HEK293 (cell line): ENCODE measurements around the gene CUL3.

ENCODE experiments used
- CTCF ChIA-PET: fragments of 350-600 bp; formaldehyde crosslinking; extraction: SDS; loops from one replicate; lab custom pipeline; 2021; ENCODE audit warnings: antibody characterized with exemption; lab: Yijun Ruan, JAX
- POLR2A ChIA-PET: fragments of 300-600 bp; formaldehyde crosslinking; extraction: SDS; loops from one replicate; lab custom pipeline; 2020; ENCODE audit warnings: antibody characterized with exemption, inconsistent platforms; lab: Yijun Ruan, JAX
- H3K27ac ChIP-seq: fragments of 200-500 bp; sonication (Bioruptor generic); 2 replicates; pipeline ENCODE4 v1.5.1; 2014; ENCODE audit warnings: low read depth, low read length, control low read depth, inconsistent platforms; ENCODE audit errors: extremely low read depth
- H3K36me3 ChIP-seq, 2 experiments: fragments of 200-500 bp in 1 of 2; sonication (Bioruptor generic) in 1 of 2; 1 replicate in 1 of 2; 2 replicates in 1 of 2; pipeline ENCODE4 v1.5.1; 2014 to 2017; ENCODE audit warnings: inconsistent platforms in 2 of 2, low read length in 2 of 2; ENCODE audit not compliant: control insufficient read depth in 2 of 2, insufficient read depth in 1 of 2
- H3K4me1 ChIP-seq: fragments of 200-500 bp; sonication (Bioruptor generic); 2 replicates; pipeline ENCODE4 v1.5.1; 2014; ENCODE audit warnings: mild to moderate bottlenecking, low read length, inconsistent platforms; ENCODE audit not compliant: control insufficient read depth, insufficient read depth
- H3K4me3 ChIP-seq: 2 replicates; pipeline ENCODE4 v1.5.1; 2011; ENCODE audit warnings: low read depth, mild to moderate bottlenecking, control low read depth, low read length, moderate library complexity
- H3K9me3 ChIP-seq: fragments of 200-500 bp; sonication (Bioruptor generic); 2 replicates; pipeline ENCODE4 v1.5.1; 2014; ENCODE audit warnings: low read depth, low read length, inconsistent platforms; ENCODE audit not compliant: control insufficient read depth, insufficient read depth
- GLIS1 ChIP-seq: fragments of 450-650 bp; formaldehyde crosslinking; IDR thresholded peaks from 2 replicates; pipeline ENCODE4 v1.5.1; 2016; ENCODE audit warnings: missing biosample characterization, missing genetic modification characterization
- GLIS2 ChIP-seq: fragments of 450-650 bp; formaldehyde crosslinking; IDR thresholded peaks from 2 replicates; pipeline ENCODE4 v1.5.1; 2016; ENCODE audit warnings: missing biosample characterization, missing genetic modification characterization
- SP3 ChIP-seq: fragments of 450-650 bp; formaldehyde crosslinking; IDR thresholded peaks from 2 replicates; pipeline ENCODE4 v1.5.1; 2016; ENCODE audit warnings: missing biosample characterization, missing genetic modification characterization
- ZNF133 ChIP-seq: fragments of 450-650 bp; formaldehyde crosslinking; IDR thresholded peaks from 2 replicates; pipeline ENCODE4 v1.5.1; 2016; ENCODE audit warnings: missing biosample characterization, missing genetic modification characterization
- ZNF239 ChIP-seq: fragments of 450-650 bp; formaldehyde crosslinking; IDR thresholded peaks from 2 replicates; pipeline ENCODE4 v1.5.1; 2016; ENCODE audit warnings: missing biosample characterization, missing genetic modification characterization
- ZNF354C ChIP-seq: fragments of 450-650 bp; formaldehyde crosslinking; IDR thresholded peaks from 2 replicates; pipeline ENCODE4 v1.5.1; 2016; ENCODE audit warnings: missing biosample characterization, missing genetic modification characterization, low read depth, borderline replicate concordance
- ZNF426 ChIP-seq: fragments of 450-650 bp; formaldehyde crosslinking; IDR thresholded peaks from 2 replicates; pipeline ENCODE4 v1.5.1; 2017; ENCODE audit warnings: missing biosample characterization, missing genetic modification characterization, mild to moderate bottlenecking, inconsistent platforms, moderate library complexity
- ZNF544 ChIP-seq: fragments of 450-650 bp; formaldehyde crosslinking; IDR thresholded peaks from 2 replicates; pipeline ENCODE4 v1.5.0; 2017; ENCODE audit warnings: missing biosample characterization, missing genetic modification characterization
- ZNF660 ChIP-seq: fragments of 450-650 bp; IDR thresholded peaks from 2 replicates; pipeline ENCODE4 v1.5.1; 2018; ENCODE audit warnings: missing biosample characterization, mild to moderate bottlenecking, missing genetic modification characterization
- ZNF776 ChIP-seq: fragments of 450-650 bp; formaldehyde crosslinking; IDR thresholded peaks from 2 replicates; pipeline ENCODE4 v1.5.0; 2017; ENCODE audit warnings: missing biosample characterization, missing genetic modification characterization, borderline replicate concordance
- ZNF785 ChIP-seq: fragments of 450-650 bp; formaldehyde crosslinking; IDR thresholded peaks from 2 replicates; pipeline ENCODE4 v1.5.1; 2016; ENCODE audit warnings: missing biosample characterization, missing genetic modification characterization
- ZSCAN16 ChIP-seq: fragments of 450-650 bp; formaldehyde crosslinking; IDR thresholded peaks from 2 replicates; pipeline ENCODE4 v1.5.1; 2016; ENCODE audit warnings: missing biosample characterization, missing genetic modification characterization
- TF ChIP-seq, protein P1 (sequence below): fragments of 450-650 bp; formaldehyde crosslinking; IDR thresholded peaks from 2 replicates; pipeline ENCODE4 v1.5.1; 2017; ENCODE audit warnings: missing biosample characterization, missing genetic modification characterization
- TF ChIP-seq, protein P2 (sequence below): fragments of 450-650 bp; formaldehyde crosslinking; IDR thresholded peaks from 2 replicates; pipeline ENCODE4 v1.5.1; 2016; ENCODE audit warnings: missing biosample characterization, missing genetic modification characterization, low read depth
- TF ChIP-seq, protein P3 (sequence below): fragments of 450-650 bp; formaldehyde crosslinking; IDR thresholded peaks from 2 replicates; pipeline ENCODE4 v1.5.1; 2016; ENCODE audit warnings: missing biosample characterization, missing genetic modification characterization
- TF ChIP-seq, protein P4 (sequence below): fragments of 450-650 bp; formaldehyde crosslinking; IDR thresholded peaks from 2 replicates; pipeline ENCODE4 v1.5.1; 2016; ENCODE audit warnings: missing biosample characterization, missing genetic modification characterization

Gene CUL3

DNA sequence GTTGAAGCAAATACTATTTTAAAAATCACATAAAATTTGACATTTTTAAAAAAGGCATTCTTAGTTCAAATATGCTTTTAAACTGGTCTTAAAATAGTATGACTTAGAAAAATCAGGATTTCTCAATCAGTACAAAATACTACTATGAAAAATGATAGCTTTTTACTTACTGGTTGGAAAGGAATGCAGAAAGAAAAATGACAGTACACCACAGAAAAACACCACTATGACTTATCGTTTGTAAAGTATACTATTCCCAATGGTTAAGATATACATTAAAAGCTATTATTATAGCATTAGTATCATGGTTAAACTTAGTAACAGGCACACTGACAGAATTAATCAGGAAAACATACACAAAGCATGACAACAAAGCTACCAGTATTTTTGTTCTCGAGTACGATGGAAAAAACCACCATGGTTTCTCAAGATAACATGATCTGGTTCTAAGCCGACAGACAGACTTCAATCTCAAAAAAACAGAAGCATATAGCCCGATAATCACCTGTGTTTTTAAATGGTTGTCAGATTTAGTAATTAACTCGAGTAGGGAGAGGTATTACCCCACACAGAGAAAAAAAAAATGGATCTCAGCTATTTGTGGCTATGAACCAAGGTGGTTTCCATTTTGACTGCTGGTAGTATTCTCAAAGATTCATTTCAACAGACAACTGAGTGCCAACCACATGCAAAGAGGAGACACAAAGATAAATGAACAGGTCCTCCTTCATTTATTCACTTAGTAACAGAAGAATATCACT lies 39.1 kb downstream of the CUL3 start:
- Histone ChIP-seq H3K27ac (no peak overlapping the region), H3K4me1 (no peaks in the 10 kb centered on the region), H3K4me3 (no peak overlapping the region), H3K36me3 (peaks cover 7 to 15% of the 10 kb centered on the region in 2 experiments; a peak in 2 of 3 replicates), H3K9me3 (no peaks in the 10 kb centered on the region)
- ChIA-PET CTCF (interaction anchor here (0.6 kb wide), 1 partner anchor 20 kb away, joined by 3 read pairs; no protein-coding TSS in a partner anchor), POLR2A (no interaction called here)
- no peak for TF ChIP-seq ZNF426
- TF ChIP-seq ZNF133 (tag by site-specific recombination), result no peak
- no peak for TF ChIP-seq GLIS2 (tag by site-specific recombination)
- TF ChIP-seq, protein P1, sequence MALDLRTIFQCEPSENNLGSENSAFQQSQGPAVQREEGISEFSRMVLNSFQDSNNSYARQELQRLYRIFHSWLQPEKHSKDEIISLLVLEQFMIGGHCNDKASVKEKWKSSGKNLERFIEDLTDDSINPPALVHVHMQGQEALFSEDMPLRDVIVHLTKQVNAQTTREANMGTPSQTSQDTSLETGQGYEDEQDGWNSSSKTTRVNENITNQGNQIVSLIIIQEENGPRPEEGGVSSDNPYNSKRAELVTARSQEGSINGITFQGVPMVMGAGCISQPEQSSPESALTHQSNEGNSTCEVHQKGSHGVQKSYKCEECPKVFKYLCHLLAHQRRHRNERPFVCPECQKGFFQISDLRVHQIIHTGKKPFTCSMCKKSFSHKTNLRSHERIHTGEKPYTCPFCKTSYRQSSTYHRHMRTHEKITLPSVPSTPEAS (tag by site-specific recombination), result no peak
- no peak for TF ChIP-seq ZNF660 (tag by site-specific recombination)
- no peak for TF ChIP-seq SP3 (tag by site-specific recombination)

DNA sequence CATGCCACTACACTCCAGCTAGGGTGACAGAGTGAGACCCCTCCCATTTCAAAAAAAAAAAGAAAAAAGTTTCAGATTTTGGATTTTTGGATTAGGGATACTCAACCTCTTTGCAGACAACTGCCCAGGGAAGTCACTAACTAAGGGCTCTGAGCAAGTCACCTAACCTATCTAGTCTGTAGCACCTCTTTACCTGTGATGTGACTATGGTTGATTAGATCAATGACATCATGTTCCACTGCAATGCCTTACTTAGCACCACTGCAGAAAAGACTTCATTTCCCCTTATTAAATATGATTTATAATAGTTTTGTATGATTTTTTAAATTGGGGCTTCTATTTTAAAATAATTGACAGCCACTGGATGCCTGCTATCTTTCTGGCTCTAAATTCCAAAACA lies 41.2 kb downstream of the CUL3 start:
- POLR2A ChIA-PET, result no interaction called here
- no peaks in the 10 kb centered on the region for H3K9me3 ChIP-seq
- H3K4me1 ChIP-seq, result no peaks in the 10 kb centered on the region
- H3K4me3 ChIP-seq, result no peak overlapping the region
- CTCF ChIA-PET, result interaction anchor here (1.5 kb wide), 1 partner anchor 27 kb away, joined by 3 read pairs; no protein-coding TSS in a partner anchor
- no peak for TF ChIP-seq ZSCAN16
- TF ChIP-seq, protein P2, sequence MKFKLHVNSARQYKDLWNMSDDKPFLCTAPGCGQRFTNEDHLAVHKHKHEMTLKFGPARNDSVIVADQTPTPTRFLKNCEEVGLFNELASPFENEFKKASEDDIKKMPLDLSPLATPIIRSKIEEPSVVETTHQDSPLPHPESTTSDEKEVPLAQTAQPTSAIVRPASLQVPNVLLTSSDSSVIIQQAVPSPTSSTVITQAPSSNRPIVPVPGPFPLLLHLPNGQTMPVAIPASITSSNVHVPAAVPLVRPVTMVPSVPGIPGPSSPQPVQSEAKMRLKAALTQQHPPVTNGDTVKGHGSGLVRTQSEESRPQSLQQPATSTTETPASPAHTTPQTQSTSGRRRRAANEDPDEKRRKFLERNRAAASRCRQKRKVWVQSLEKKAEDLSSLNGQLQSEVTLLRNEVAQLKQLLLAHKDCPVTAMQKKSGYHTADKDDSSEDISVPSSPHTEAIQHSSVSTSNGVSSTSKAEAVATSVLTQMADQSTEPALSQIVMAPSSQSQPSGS, result 0 out of 2 replicates have a peak, but pooled peaks have one; percentile 26
- TF ChIP-seq, all 188 proteins: peak for 1
- H3K36me3 ChIP-seq, result peaks cover 15 to 31% of the 10 kb centered on the region in 2 experiments; a peak in 2 of 3 replicates
- no peak overlapping the region for H3K27ac ChIP-seq

DNA sequence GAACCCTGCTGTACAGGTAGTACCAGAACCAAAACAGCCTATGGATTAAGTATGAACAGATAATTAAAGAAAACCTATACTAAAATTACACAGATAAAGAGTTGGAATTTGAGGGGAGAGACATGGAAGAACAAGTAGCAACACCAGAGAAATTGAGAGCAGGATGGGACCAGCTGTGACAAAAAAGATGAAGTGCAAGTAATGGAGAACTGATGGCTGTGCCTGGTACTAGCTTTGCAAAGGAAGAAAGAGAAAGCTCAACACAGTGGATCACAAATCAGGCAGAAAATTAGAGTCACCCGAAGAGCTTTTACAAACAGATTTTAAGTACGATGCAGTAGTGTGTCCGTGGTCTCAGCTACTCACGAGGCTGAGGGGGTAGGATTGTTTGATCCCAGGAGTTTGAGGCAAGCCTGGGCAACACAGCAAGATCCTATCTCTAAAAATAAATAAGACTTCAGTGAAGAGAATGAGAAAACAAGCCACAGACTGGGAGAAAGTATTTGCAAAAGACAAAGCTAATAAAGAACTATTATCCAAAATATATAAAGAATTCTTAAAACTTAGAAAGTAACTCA lies 46.5 kb downstream of the CUL3 start:
- Histone ChIP-seq H3K27ac (no peak overlapping the region), H3K9me3 (no peaks in the 10 kb centered on the region), H3K4me3 (no peak overlapping the region), H3K4me1 (no peaks in the 10 kb centered on the region), H3K36me3 (peaks cover 19 to 36% of the 10 kb centered on the region in 2 experiments; a peak in 2 of 3 replicates)
- ChIA-PET CTCF (interaction anchor here (0.9 to 1.3 kb wide), 3 partner anchors 15 to 112 kb away, joined by 4 read pairs; no protein-coding TSS in a partner anchor), POLR2A (no interaction called here)
- TF ChIP-seq ZNF239 (tag by site-specific recombination) (no peak), ZNF544 (tag by site-specific recombination) (no peak), ZNF354C (tag by site-specific recombination) (no peak), ZNF785 (tag by site-specific recombination) (no peak), GLIS1 (tag by site-specific recombination) (no peak), ZNF776 (tag by site-specific recombination) (no peak)
- TF ChIP-seq, protein P3, sequence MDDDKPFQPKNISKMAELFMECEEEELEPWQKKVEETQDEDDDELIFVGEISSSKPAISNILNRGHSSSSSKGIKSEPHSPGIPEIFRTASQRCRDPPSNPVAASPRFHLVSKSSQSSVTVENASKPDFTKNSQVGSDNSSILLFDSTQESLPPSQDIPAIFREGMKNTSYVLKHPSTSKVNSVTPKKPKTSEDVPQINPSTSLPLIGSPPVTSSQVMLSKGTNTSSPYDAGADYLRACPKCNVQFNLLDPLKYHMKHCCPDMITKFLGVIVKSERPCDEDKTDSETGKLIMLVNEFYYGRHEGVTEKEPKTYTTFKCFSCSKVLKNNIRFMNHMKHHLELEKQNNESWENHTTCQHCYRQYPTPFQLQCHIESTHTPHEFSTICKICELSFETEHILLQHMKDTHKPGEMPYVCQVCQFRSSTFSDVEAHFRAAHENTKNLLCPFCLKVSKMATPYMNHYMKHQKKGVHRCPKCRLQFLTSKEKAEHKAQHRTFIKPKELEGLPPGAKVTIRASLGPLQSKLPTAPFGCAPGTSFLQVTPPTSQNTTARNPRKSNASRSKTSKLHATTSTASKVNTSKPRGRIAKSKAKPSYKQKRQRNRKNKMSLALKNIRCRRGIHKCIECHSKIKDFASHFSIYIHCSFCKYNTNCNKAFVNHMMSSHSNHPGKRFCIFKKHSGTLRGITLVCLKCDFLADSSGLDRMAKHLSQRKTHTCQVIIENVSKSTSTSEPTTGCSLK (tag by site-specific recombination), result no peak
- TF ChIP-seq, protein P1 (tag by site-specific recombination), result no peak
- TF ChIP-seq, protein P4, sequence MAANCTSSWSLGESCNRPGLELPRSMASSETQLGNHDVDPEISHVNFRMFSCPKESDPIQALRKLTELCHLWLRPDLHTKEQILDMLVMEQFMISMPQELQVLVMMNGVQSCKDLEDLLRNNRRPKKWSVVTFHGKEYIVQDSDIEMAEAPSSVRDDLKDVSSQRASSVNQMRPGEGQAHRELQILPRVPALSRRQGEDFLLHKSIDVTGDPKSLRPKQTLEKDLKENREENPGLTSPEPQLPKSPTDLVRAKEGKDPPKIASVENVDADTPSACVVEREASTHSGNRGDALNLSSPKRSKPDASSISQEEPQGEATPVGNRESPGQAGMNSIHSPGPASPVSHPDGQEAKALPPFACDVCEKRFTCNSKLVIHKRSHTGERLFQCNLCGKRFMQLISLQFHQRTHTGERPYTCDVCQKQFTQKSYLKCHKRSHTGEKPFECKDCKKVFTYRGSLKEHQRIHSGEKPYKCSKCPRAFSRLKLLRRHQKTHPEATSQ, result no peak
- TF ChIP-seq, protein P2, result no peak
